IMR-90 (cell line): ENCODE results near the gene ALOX12. TPM values are rescaled to one million over a fixed set of nuclear protein-coding genes. Genes with fewer than 3 reads are reported as not detected.

Source experiments
- ATAC-seq: fragments of 200-7000 bp; cut with Tn5 transposase; 2 replicates; pipeline ENCODE4 v1.9.1; 2020; ENCODE audit warnings: low read depth, mild to moderate bottlenecking, moderate library complexity
- BruUV-seq: library from RNA; stranded (reverse); fragments of 400-500 nt; replicated peaks from 2 replicates; lab custom pipeline; 2021; lab: Mats Ljungman, UMichigan
- CTCF ChIA-PET: fragments of 300-600 bp; formaldehyde crosslinking; extraction: SDS; loops from one replicate; lab custom pipeline; 2021; ENCODE audit warnings: antibody characterized with exemption; lab: Yijun Ruan, JAX
- POLR2A ChIA-PET: fragments of 300-600 bp; sonication (Branson Sonifier 250); formaldehyde crosslinking; loops from one replicate; lab custom pipeline; 2022; ENCODE audit warnings: antibody characterized with exemption; ENCODE audit not compliant: unreplicated experiment; lab: Charles Lee
- DNase-seq: peaks from one replicate; pipeline ENCODE4 v3.0.0; 2013
- H2AFZ ChIP-seq: replicated peaks from 2 replicates; pipeline ENCODE3; 2013; ENCODE audit warnings: low read length, mild to moderate bottlenecking; ENCODE audit not compliant: poor library complexity
- H2AK5ac ChIP-seq: 2 replicates; pipeline ENCODE4 v1.6.1; 2013; ENCODE audit warnings: low read depth, low read length, inconsistent platforms
- H2AK9ac ChIP-seq: replicated peaks from 2 replicates; pipeline ENCODE3; 2013; ENCODE audit warnings: mild to moderate bottlenecking, low read depth, low read length, moderate library complexity; ENCODE audit not compliant: poor library complexity
- H2BK120ac ChIP-seq: 2 replicates; pipeline ENCODE4 v1.6.1; 2013; ENCODE audit warnings: low read depth, low read length, inconsistent platforms
- H2BK15ac ChIP-seq: 3 replicates; pipeline ENCODE4 v1.6.1; 2013; ENCODE audit warnings: low read depth, low read length, inconsistent platforms
- H2BK20ac ChIP-seq: 2 replicates; pipeline ENCODE4 v1.6.1; 2013; ENCODE audit warnings: low read depth, mild to moderate bottlenecking, inconsistent platforms, low read length, moderate library complexity
- H2BK5ac ChIP-seq: 2 replicates; pipeline ENCODE4 v1.6.1; 2013; ENCODE audit warnings: mild to moderate bottlenecking, low read depth, low read length, inconsistent platforms; ENCODE audit not compliant: poor library complexity, severe bottlenecking
- H3K14ac ChIP-seq: replicated peaks from 2 replicates; pipeline ENCODE4 v1.6.1; 2013; ENCODE audit warnings: low read depth, low read length, inconsistent platforms
- H3K18ac ChIP-seq: 2 replicates; pipeline ENCODE4 v1.6.1; 2013; ENCODE audit warnings: low read depth, low read length, control low read depth
- H3K23ac ChIP-seq: 2 replicates; pipeline ENCODE4 v1.6.1; 2013; ENCODE audit warnings: low read depth, low read length, inconsistent platforms
- H3K27ac ChIP-seq: 2 replicates; pipeline ENCODE4 v1.5.1; 2013; ENCODE audit warnings: mild to moderate bottlenecking, control low read depth, low read length; ENCODE audit not compliant: insufficient read depth
- H3K27me3 ChIP-seq: 2 replicates; pipeline ENCODE4 v1.6.1; 2013; ENCODE audit warnings: low read length; ENCODE audit not compliant: control insufficient read depth, insufficient read depth
- H3K36me3 ChIP-seq: 2 replicates; pipeline ENCODE4 v1.6.1; 2013; ENCODE audit warnings: low read length, mixed read lengths; ENCODE audit not compliant: control insufficient read depth, insufficient read depth
- H3K4ac ChIP-seq: 2 replicates; pipeline ENCODE4 v1.6.1; 2013; ENCODE audit warnings: low read depth, low read length, inconsistent platforms
- H3K4me1 ChIP-seq: 2 replicates; pipeline ENCODE4 v1.6.1; 2013; ENCODE audit warnings: low read length, mixed read lengths; ENCODE audit not compliant: control insufficient read depth, insufficient read depth
- H3K4me2 ChIP-seq: 2 replicates; pipeline ENCODE4 v1.6.1; 2013; ENCODE audit warnings: low read depth, mild to moderate bottlenecking, control low read depth, low read length, moderate library complexity
- H3K4me3 ChIP-seq: 2 replicates; pipeline ENCODE4 v1.5.1; 2013; ENCODE audit warnings: low read depth, mild to moderate bottlenecking, control low read depth, low read length, moderate library complexity; ENCODE audit not compliant: insufficient read depth
- H3K56ac ChIP-seq: 2 replicates; pipeline ENCODE4 v1.6.1; 2013; ENCODE audit warnings: low read length, inconsistent platforms; ENCODE audit not compliant: insufficient read depth; ENCODE audit errors: extremely low read depth
- H3K79me1 ChIP-seq, 2 experiments: 2 replicates each; pipeline ENCODE4 v1.6.1; 2013; ENCODE audit warnings: low read length in 2 of 2, inconsistent platforms in 1 of 2, low read depth in 1 of 2
- H3K9ac ChIP-seq: 2 replicates; pipeline ENCODE4 v1.6.1; 2013; ENCODE audit warnings: low read depth, low read length, control low read depth
- H3K9me1 ChIP-seq: 2 replicates; pipeline ENCODE4 v1.6.1; 2013; ENCODE audit warnings: low read length, inconsistent platforms; ENCODE audit not compliant: insufficient read depth
- H3K9me3 ChIP-seq: 2 replicates; pipeline ENCODE4 v1.6.1; 2013; ENCODE audit warnings: low read length; ENCODE audit not compliant: control insufficient read depth, insufficient read depth
- H4K20me1 ChIP-seq: 2 replicates; pipeline ENCODE4 v1.6.1; 2013; ENCODE audit warnings: low read length, inconsistent platforms; ENCODE audit not compliant: insufficient read depth
- H4K5ac ChIP-seq: 2 replicates; pipeline ENCODE4 v1.6.1; 2013; ENCODE audit warnings: mild to moderate bottlenecking, low read depth, low read length, control low read depth
- H4K8ac ChIP-seq, 2 experiments: 2 replicates each; pipeline ENCODE4 v1.6.1; 2013; ENCODE audit warnings: low read depth in 2 of 2, low read length in 2 of 2, control low read depth in 1 of 2, inconsistent platforms in 1 of 2
- H4K91ac ChIP-seq: 2 replicates; pipeline ENCODE4 v1.6.1; 2013; ENCODE audit warnings: low read depth, low read length, inconsistent platforms; ENCODE audit not compliant: insufficient read depth
- BHLHE40 ChIP-seq: fragments of 150-350 bp; IDR thresholded peaks from 2 replicates; pipeline ENCODE4 v1.6.1; 2016; ENCODE audit warnings: mild to moderate bottlenecking, low read depth, low read length
- CEBPB ChIP-seq: IDR thresholded peaks from 2 replicates; pipeline ENCODE4 v1.6.1; 2012; ENCODE audit warnings: low read depth, low read length, improper control_type of control experiment
- CHD1 ChIP-seq: IDR thresholded peaks from 2 replicates; pipeline ENCODE4 v1.6.1; 2012; ENCODE audit warnings: low read depth, low read length, improper control_type of control experiment
- CTCF ChIP-seq: conservative IDR thresholded peaks from 2 replicates; pipeline ENCODE4 v1.5.1; 2012; ENCODE audit warnings: mild to moderate bottlenecking, low read depth, low read length, improper control_type of control experiment
- ELK1 ChIP-seq: fragments of 150-350 bp; IDR thresholded peaks from 2 replicates; pipeline ENCODE4 v1.6.1; 2016; ENCODE audit warnings: low read depth, mild to moderate bottlenecking, low read length, moderate library complexity, borderline replicate concordance
- FOS ChIP-seq: fragments of 150-350 bp; IDR thresholded peaks from 2 replicates; pipeline ENCODE4 v1.6.1; 2016; ENCODE audit warnings: low read depth, low read length
- MAFK ChIP-seq: IDR thresholded peaks from 2 replicates; pipeline ENCODE4 v1.6.1; 2012; ENCODE audit warnings: low read depth, low read length, improper control_type of control experiment
- MAZ ChIP-seq: IDR thresholded peaks from 2 replicates; pipeline ENCODE4 v1.6.1; 2012; ENCODE audit warnings: low read depth, mild to moderate bottlenecking, low read length, improper control_type of control experiment, moderate library complexity, borderline replicate concordance
- MXI1 ChIP-seq: IDR thresholded peaks from 2 replicates; pipeline ENCODE4 v1.6.1; 2012; ENCODE audit warnings: low read depth, mild to moderate bottlenecking, low read length, moderate library complexity, borderline replicate concordance
- NFE2L2 ChIP-seq: fragments of 150-350 bp; IDR thresholded peaks from 2 replicates; pipeline ENCODE4 v1.6.1; 2016; ENCODE audit warnings: low read depth, mild to moderate bottlenecking, low read length
- POLR2A ChIP-seq: IDR thresholded peaks from 2 replicates; pipeline ENCODE4 v1.6.1; 2012; ENCODE audit warnings: mild to moderate bottlenecking, low read depth, low read length
- RAD21 ChIP-seq: IDR thresholded peaks from 2 replicates; pipeline ENCODE4 v1.6.1; 2012; ENCODE audit warnings: low read length, improper control_type of control experiment
- RCOR1 ChIP-seq: IDR thresholded peaks from 2 replicates; pipeline ENCODE4 v1.6.1; 2012; ENCODE audit warnings: mild to moderate bottlenecking, low read length, improper control_type of control experiment; ENCODE audit not compliant: insufficient replicate concordance
- RFX5 ChIP-seq: IDR thresholded peaks from 2 replicates; pipeline ENCODE4 v1.8.0; 2012; ENCODE audit warnings: low read depth, mild to moderate bottlenecking, low read length, moderate library complexity
- SMC3 ChIP-seq: fragments of 150-350 bp; IDR thresholded peaks from 2 replicates; pipeline ENCODE4 v1.6.1; 2016; ENCODE audit warnings: low read depth, mild to moderate bottlenecking, antibody characterized with exemption, low read length, moderate library complexity
- USF2 ChIP-seq: fragments of 150-350 bp; IDR thresholded peaks from 2 replicates; pipeline ENCODE4 v1.6.1; 2017; ENCODE audit warnings: mild to moderate bottlenecking, antibody characterized with exemption, low read length, low read depth
- WGBS, 2 experiments: methylation state at CpG; one replicate each; pipeline versions ENCODE4 v1.1.5 to v1.1.7; 2013; ENCODE audit warnings: missing lambda C conversion rate in 2 of 2; ENCODE audit not compliant: insufficient read length in 1 of 2; ENCODE audit errors: extremely low coverage in 2 of 2; 5-methylcytosine and 5-hydroxymethylcytosine counted together
- dilution Hi-C: fragments of 300-500 bp; cut with HindIII; formaldehyde crosslinking; loops from one replicate; pipeline ENCODE4 v1.14.3; 2018; ENCODE audit warnings: low sequenced_read_pairs; ENCODE audit not compliant: unreplicated experiment
- in situ Hi-C: fragments of 300-500 bp; cut with MboI; formaldehyde crosslinking; loops from 3 replicates; pipeline ENCODE4 v1.14.3; 2019; ENCODE audit warnings: low sequenced_read_pairs, inconsistent platforms, mixed read lengths
- intact Hi-C: fragments of 100-400 bp; cut with micrococcal nuclease; formaldehyde crosslinking; loops from 2 replicates; pipeline ENCODE4 v1.10.0; 2022
- polyA plus RNA-seq, 3 experiments: library from polyadenylated mRNA; depleted of rRNA; stranded (reverse); fragments of >200 nt; gene quantifications; 2 replicates each; pipeline ENCODE4 v1.2.3, GENCODE V29; 2012; ENCODE audit warnings: low replicate concordance in 1 of 3
- total RNA-seq: library from RNA; depleted of rRNA; stranded (reverse); fragments of >200 nt; gene quantifications from 2 replicates; pipeline ENCODE4 v1.2.3, GENCODE V29; 2012

ALOX12 gene
- total and polyA plus RNA-seq, 2 of the 4 experiments (the other 2 are of a cell fraction): 0.03 TPM; not detected in 1

GRCh38 chr17:7005716-7006115 is 9.9 kb downstream of the ALOX12 start:
- Histone ChIP-seq H2BK15ac (no peak overlapping the region), H3K79me1 (peaks cover 19 to 67% of the 10 kb centered on the region in 2 experiments), H3K9me3 (no peaks in the 10 kb centered on the region), H3K27ac (no peak overlapping the region), H3K4me2 (no peak overlapping the region), H2BK120ac (no peak overlapping the region), H3K56ac (no peak overlapping the region), H3K4ac (no peak overlapping the region), H3K23ac (no peak overlapping the region), H4K91ac (no peak overlapping the region), H3K9ac (no peak overlapping the region), H3K4me3 (no peak overlapping the region), H2AK9ac (no peak overlapping the region), H2BK20ac (no peak overlapping the region), H3K9me1 (no peaks in the 10 kb centered on the region), H2AFZ (no peak overlapping the region), H2BK5ac (no peak overlapping the region), H4K8ac (no peak overlapping the region), H4K5ac (no peak overlapping the region), H3K27me3 (no peaks in the 10 kb centered on the region), H4K20me1 (peaks cover 25% of the 10 kb centered on the region), H3K14ac (no peak overlapping the region), H3K18ac (no peak overlapping the region), H3K4me1 (no peaks in the 10 kb centered on the region; the same call in 1 of the 2 replicates), H3K36me3 (peaks cover 21% of the 10 kb centered on the region), H2AK5ac (no peak overlapping the region)
- BruUV-seq: no TSS peak
- ATAC-seq (no peak), DNase-seq (no peak)
- CTCF ChIA-PET: interaction anchor here (0.6 kb wide), 1 partner anchor 85 kb away, joined by 3 read pairs; no protein-coding TSS in a partner anchor
- WGBS, 2 experiments: no CpG with 5 or more reads among the region's 7 CpGs
- TF ChIP-seq CTCF: no peak
- TF ChIP-seq CHD1: no peak
- TF ChIP-seq MXI1: no peak
- no peak for TF ChIP-seq SMC3
- TF ChIP-seq RCOR1: no peak
- TF ChIP-seq POLR2A: no peak
- TF ChIP-seq FOS: no peak
- TF ChIP-seq RAD21: no peak
- no peak for TF ChIP-seq RFX5
- TF ChIP-seq ELK1: no peak
- TF ChIP-seq MAZ: no peak
- TF ChIP-seq USF2: no peak
- TF ChIP-seq BHLHE40: no peak
- TF ChIP-seq NFE2L2: no peak
- no peak for TF ChIP-seq CEBPB
- TF ChIP-seq MAFK: no peak
- POLR2A ChIA-PET: no interaction called here
- intact Hi-C loops (no loop called here), dilution Hi-C loops (no loop called here), in situ Hi-C loops (loop anchor here (5.0 kb wide), 1 partner anchor 93 kb away; no protein-coding TSS in a partner anchor)
